Ammon's horn (tissue), 1 donor: ENCODE results near the gene METTL8.
"Not testable (repeated sequence)": the region's sequence is repeated elsewhere in the genome, so short reads cannot be mapped to it uniquely, and the experiment has no call there.

Experiments used
- DNase-seq: peaks from one replicate; pipeline ENCODE4 v3.0.0-alpha.2; 2016; ENCODE audit warnings: low spot score

The METTL8 gene

DNA sequence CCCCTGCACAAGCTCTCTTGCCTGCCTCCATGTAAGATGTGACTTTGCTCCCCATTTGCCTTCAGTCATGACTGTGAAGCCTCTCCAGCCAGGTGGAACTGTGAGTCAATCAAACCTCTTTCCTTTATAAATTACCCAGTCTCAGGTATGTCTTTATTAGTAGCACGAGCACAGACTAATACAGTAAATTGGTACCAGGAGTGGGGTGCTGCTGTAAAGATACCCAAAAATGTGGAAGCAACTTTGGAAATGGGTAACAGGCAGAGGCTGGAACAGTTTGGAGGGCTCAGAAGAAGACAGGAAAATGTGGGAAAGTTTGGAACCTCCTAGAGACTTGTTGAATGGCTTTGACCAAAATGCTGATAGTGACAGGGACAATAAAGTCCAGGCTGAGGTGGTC, 122.2 kb downstream of the METTL8 start:
- DNase-seq: not testable (repeated sequence)

DNA sequence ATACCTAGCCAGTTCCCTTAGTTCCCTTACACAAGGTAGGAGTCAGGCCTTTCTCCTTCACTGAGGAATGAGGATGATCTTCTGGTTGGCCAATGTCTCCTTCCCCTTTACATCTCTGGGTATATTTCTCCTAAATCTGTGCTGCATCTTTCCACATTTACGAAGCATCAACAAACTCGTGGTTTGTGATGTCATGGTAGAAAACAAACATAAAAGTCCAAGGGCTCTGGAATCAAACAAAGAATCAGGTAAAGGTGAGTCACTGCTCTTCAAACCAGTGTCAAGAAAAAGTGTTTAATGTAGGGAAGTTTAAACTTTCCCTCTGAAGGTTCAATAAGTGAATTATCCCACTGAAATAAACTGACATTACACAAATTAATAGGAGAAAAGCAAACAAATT, 122.9 kb downstream of the METTL8 start:
- DNase-seq: no peak

DNA sequence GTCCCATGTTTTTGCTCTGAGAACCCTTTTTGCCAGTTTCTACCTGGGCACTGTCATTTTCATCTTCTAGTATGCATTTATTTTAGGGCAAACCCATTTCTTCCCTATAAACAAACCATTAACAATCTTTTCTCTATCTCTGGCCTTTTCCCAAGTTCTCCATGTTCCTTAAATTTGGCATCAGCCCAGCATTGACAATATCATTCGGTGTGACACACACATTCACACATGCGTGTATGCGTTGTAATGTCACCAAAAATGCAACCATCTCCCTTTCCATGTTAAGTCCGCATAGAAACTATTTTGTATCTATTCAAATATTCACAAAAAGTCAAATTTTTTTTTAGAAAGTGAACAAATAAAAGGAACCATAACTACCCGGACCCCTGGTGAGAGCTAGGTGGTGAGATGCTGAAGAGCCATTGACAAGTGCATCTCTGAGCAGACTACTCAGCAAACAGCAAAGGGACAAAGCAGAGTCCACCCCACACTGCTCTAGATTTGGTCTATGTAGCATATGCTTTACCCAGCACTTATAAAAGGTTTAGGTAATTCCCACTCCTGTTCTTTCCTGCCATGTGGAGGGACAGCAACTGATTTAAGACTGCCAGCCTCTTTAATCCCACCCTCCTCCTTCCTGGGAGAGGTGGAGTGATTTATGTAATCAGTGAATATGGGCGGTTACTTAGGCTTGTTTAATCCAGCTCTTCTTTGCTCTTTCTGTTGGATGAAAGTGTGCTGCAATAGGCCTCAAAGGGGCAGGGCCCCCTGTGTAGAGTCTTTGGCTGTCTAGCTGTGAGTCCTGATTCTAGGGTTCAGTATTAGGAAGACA, 124.1 kb downstream of the METTL8 start:
- DNase-seq: no peak

DNA sequence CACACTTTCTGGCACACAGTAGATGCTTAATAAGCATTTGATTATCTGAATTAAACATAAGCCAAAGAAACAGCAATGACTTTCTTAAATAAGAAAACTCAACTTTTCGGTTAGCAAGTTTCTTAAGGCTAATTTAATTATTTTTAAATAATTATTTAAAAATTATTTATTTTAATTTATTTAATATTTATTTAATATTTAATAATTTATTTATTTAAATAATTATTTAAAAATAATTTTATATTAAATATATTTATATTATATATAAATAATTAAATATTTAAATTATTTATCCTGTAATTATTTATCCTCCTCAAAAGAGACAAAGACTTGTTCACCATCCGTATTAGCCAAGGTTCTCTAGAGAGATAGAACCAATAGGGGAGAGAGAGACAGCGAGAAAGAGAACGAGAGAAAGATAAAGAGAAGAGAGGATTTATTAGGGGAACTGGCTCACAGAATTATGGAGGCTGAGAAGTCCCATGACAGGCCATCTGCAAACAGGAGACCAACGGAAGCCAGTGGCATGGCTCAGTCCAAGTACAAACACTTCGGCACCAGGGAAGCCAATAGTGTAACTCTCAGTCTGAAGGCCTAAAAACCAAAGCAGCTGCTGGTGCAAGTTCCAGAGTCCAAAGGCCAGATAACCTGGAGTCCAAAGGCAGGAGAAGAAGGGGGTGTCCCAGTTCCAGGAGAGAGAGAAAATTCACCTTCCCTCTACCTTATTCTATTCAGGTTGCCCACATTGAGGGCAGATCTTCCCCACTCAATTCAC, 125.3 kb downstream of the METTL8 start:
- no peak for DNase-seq

DNA sequence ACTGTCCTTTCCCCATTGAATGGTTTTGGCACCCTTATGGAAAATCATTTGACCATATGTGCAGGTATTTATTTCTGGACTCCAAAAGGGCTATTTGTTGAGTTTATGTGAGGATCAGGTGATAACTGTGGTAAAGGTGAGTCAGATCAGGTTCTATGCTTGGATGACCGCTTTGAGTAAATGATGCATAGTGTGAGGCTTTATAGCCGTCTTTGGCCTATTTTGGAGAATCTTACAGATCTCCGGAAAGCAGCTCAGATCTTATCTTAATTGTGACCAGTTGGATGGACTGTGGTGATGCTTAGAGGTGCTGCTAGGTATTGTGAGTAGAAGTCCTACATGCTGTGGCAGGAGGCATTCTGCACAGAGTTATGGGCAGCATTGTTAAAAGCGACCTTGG, 126.2 kb downstream of the METTL8 start:
- DNase-seq: no peak

DNA sequence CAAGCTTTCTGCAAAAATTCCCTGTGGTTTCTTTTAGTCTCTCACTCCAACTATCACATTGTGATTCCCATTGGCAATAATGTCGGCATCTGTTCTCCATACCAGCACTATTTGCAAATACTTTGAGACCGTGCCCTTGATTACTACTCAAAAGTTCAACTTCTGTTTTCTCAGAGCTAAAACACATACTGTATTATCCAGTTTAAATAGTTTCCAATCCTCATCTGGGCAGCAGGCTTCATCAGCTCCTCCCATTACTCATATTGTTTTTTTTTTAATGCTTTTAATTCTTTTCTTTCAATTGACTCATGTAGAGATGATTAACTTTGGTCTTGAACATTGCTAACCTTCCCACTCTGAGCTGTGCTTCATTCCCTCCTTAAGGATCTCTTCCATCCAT, 135.8 kb downstream of the METTL8 start:
- no peak for DNase-seq

DNA sequence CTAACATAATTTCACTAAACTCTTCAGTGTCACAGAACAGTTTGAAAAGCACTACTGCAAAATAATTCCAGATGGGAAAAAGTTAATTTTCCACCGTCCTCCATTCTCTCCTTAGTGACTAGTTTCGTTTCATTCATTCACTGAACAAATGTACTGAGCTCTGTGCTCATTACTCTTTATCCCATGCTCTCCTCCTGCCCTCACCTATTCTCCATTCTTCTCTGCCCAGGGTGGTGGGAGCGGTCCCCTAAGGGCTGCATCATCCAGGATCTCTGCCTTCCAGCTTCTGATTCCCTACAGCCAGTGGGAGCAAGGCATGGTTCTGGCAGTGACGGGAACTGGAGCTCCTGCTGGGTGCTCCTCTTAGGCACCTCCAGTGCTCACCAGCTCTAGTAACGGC, 139.2 kb downstream of the METTL8 start:
- DNase-seq: no peak

DNA sequence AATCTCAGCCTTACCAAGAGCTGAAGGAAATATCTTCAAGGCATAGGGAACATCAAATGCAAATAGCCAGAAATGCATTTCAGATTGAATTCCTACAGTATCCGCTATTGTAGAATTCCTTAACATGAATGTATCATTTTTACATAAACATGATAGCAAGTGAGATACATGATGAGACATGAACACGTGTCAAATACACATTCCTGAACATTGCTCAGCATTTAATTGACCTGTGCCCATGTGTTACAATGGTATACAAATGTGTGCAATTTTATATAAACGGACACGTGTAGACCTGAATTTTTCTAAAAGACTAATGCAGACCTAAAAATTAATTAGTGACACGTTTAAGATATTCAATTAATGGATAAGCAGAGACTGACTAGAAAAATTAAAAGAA, 140.1 kb downstream of the METTL8 start:
- no peak for DNase-seq

DNA sequence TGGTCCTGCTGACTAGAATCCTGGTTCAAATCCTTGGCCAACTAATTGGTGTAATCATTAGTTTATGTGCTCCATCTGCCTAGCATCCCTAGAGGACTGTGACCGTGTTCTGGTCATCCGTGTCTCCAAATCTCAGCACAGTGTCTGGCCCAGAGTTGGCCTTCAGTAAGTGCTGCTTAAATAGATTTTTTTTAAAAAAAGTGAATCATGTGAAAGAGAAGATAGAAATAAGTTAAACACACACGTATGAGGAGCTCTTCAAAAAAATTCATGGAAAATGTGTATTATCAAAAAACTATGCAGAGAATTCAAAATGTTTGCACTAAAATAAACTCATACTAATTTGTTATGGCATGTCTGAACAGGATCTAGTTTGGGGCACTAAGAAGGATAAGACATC, 143.8 kb downstream of the METTL8 start:
- DNase-seq: no peak

DNA sequence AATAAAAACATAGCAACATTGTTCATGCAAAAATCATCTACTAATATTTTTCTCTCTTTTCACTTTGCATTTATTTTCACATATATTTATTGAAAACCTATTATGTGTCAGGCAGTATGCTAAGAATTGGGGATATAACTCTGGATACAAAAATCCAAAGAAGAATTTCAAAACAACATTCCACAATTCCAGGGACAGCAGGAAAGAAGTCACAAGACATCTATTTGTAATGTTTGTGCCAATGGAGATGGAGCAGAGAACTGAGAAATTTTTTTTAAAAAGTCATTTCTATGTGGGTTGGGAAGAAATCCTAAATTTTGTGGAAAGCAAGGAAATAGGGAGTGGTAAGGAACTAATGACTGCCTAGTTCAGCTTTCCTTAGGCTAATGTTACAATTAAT, 144.5 kb downstream of the METTL8 start:
- no peak for DNase-seq

DNA sequence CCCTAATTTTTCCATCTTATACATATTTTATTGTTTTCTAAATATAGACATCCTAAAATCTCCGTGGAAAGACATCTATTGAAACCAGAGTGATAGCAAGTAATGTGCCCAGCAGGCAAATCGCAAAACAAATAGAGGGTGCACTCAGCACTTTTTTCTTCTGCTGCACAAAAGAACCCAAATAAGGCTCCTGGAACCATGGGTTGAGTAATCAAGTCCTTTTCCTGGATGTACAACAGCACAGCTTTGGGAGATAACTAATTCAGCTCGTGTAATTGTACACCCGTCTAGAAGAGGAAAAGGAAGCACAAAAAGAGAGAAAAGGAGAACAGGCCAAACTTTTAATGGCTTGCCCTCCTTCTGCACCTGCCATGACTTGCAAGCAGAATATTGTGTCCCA, 146.2 kb downstream of the METTL8 start:
- no peak for DNase-seq

DNA sequence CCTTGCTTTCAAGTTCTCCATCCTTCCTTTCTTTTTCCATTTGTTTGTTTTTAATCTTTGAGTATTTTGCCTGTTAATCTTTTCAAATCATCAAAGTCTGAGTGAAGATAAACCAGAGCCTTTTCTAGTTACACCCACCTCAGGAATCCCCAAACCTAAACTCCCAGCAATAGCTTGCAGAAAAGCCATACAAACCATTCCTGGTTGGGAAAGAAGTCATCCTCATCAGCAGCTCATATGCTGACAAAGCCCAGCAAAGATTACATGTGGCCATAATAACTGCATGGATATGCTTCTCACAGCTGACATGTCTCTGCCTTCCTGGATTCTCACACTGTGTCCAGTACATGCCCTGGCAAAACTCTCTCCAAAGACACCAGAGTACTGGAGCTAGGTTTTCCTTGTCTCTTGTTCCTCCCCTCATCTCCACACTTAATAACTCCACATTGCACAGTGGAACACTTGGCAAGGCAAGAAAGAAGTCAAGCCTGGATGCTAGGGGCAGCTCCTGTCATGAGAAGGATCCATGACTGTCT, 146.7 kb downstream of the METTL8 start:
- no peak for DNase-seq

DNA sequence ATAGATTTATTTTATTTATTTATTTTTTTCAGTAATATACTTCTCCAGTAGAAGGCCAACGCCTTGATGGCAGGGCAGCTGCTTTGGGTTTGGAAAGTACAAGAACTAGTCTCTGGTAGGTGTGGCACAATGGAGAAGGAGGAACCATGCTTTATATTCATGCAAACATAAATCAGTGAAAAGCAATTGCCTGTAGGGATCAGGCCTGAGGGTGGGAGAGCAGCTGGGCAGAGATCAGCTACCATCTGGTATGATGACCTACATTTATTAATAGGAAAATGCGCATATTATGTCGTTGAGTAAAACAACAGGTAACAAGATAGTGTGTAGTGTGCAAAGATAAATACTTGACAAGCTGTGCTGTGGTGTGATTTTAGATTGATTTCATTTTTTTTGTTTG, 152.7 kb downstream of the METTL8 start:
- DNase-seq: no peak

DNA sequence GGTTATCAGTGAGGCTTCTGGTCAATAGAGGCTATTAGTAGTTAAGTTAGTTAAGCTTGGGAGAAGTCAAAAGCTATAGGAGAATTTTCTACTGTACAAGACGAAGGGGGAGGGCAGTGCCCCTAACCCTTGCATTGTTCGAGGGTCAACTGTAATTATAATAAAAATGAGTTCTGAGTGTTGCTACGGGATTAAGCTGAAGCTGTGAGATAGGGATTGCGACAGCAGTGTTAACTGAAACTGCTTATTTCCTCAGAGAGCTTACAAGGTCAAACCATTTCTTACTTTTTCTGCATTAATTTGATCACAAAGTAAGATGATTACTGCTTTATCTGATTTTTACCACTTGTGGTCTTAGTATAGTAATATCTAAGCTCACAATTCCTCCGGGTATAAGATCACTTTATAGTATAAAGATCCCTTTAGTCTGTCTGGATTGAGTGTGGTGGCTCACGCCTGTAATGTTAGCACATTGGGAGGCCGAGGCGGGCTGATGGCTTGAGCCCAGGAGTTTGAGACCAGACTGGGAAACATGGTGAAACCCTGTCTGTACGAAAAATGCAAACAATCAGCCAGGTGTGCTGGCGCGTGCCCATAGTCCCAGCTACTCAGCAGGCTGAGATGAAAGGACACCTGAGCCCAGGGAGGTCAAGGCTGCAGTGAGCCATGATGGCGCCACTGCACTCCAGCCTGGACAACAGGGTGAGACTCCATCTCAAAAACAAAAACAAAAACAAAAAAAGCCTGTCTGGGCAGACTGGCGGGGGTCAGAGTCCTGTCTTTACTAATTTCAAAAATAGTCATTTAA, 153.6 kb downstream of the METTL8 start:
- DNase-seq: no peak

DNA sequence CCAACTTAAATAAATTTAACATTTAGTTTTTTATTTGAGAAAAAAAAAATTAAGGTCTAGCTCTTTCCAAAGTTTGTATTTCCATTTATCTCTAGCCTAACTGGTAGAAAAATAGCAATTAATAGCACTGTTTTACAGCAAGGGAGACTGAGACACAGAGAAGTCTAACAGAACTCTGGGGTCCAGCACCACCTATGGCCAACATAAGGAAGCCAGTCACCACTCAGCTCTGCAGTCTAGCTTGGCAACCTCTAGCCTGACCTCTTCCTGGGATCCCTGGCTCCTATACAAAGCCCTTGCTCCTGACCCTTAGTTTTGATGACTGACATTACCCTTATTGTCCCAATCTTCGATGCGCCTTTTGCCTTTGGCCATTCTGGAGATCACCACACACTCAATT, 159.0 kb downstream of the METTL8 start:
- no peak for DNase-seq

DNA sequence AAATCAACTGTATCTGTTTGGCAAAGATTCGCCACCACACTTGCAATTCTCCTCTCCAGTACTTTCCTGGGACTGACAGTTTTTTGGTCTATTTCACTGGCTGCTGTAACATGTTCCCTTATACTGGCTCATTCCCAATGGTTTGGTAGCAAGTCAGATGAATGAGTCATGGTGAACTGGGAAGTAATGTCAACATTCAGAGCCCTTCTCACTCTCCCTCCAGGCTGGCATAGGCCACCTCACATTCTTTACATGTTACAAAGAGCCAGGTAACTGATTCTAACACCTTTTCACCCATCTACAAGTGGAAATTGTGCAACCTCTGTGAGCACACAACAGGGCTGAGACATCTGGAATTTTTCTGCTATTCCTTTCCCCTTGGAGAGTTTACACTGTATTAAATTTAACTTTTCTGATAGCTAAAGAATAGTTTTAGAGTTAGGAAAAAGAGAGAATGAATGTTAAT, 161.8 kb downstream of the METTL8 start:
- DNase-seq: peak; percentile 47

DNA sequence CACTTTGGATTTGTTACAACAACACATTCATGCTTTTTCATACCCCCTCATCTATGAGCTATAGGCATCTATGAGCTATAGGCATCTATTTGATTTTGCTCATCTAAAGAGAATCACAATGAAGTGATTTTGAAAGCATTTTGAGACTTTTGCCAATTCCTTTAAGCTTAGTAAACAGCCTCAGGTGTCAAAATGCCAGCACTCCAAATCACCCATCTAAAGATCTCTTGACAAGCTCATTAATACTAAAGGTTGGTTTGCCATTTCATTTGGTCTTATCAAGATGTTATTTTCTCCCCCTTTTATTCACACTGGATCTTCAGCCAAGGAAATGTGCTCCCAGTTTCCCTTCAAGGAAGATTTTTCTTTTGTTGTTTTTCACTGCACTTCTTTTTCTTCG, 162.4 kb downstream of the METTL8 start:
- no peak for DNase-seq

DNA sequence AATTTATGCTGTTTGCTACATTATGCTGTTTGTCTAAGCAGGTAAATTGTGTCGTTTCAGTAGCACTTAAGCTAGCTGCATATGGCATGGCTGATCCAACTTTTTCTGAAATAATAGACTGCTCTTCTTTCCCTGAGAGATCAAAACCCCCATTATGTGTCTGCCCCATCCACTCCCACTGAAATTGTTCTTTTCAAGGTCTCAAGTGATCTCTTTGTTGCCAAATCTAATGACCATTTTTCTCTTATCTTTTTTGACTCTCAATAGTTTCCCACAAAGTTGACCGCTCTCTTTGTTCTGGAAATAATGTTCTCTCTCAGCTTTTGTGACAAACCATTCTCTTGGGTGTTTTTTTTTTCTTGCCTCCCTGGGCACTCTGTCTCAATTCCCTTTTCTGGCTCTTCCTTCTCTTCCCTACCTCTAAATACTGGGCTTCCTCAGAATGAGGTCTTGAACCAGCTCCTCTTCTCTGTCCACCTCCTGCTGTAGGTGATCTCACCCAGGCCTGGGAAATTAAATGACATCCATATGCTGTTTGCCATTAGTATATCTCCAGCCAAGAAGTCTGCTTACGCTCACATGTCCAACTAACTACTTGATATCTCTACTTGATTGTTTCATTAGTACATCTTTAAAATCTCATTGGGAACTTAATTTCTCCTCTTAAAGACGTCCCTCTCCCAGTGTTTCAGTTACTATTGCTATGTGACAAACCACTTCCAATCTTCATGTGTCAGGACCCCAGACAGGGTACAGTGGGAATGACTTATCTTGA, 165.7 kb downstream of the METTL8 start:
- no peak for DNase-seq
